B cell (primary cell): ENCODE results near the gene FGF8. TPM values are rescaled to one million over a fixed set of nuclear protein-coding genes. Genes with fewer than 3 reads are reported as not detected.

Experiments
- ATAC-seq: fragments of 200-7000 bp; cut with Tn5 transposase; one replicate; pipeline ENCODE4 v1.10.0; 2021; ENCODE audit warnings: low read depth, mild to moderate bottlenecking, moderate number of reproducible peaks, moderate library complexity
- CTCF ChIA-PET: fragments of 350-600 bp; sonication (Branson Sonifier 250); formaldehyde crosslinking; loops from one replicate; lab custom pipeline; 2021; ENCODE audit warnings: antibody characterized with exemption, inconsistent platforms; lab: Charles Lee
- POLR2A ChIA-PET: fragments of 350-600 bp; sonication (Branson Sonifier 250); formaldehyde crosslinking; loops from one replicate; lab custom pipeline; 2021; ENCODE audit warnings: antibody characterized with exemption; lab: Charles Lee
- DNase-seq: peaks from one replicate; pipeline ENCODE4 v3.0.0; 2013
- H2AFZ ChIP-seq: 2 replicates; pipeline ENCODE4 v1.6.1; 2012; ENCODE audit warnings: mild to moderate bottlenecking, low read depth, low read length; ENCODE audit not compliant: insufficient read depth, poor library complexity, severe bottlenecking
- H3K27ac ChIP-seq, 2 donors: 1 replicate in 1 of 2; 2 replicates in 1 of 2; pipeline ENCODE4 v1.5.1; 2012 to 2013; ENCODE audit warnings: low read length in 2 of 2, mild to moderate bottlenecking in 2 of 2, moderate library complexity in 1 of 2
- H3K27me3 ChIP-seq, 4 experiments: fragments of 200-600 bp in 1 of 4; sonication (generic) in 1 of 4; replicated peaks in 1 of 4; 1 replicate in 2 of 4; 2 replicates in 2 of 4; pipeline versions ENCODE4 v1.6.1 to v1.7.0; 2013 to 2016; ENCODE audit warnings: low read length in 3 of 4, mild to moderate bottlenecking in 2 of 4, mixed read lengths in 1 of 4, moderate library complexity in 1 of 4; ENCODE audit not compliant: insufficient read depth in 4 of 4, control insufficient read depth in 3 of 4; ENCODE audit errors: control extremely low read depth in 1 of 4
- H3K36me3 ChIP-seq, 2 experiments: replicated peaks in 1 of 2; 1 replicate in 1 of 2; 2 replicates in 1 of 2; pipeline versions ENCODE4 v1.6.1 to v1.7.1; 2013; ENCODE audit warnings: low read length in 1 of 2; ENCODE audit not compliant: insufficient read depth in 2 of 2, control insufficient read depth in 1 of 2; ENCODE audit errors: control extremely low read depth in 1 of 2, extremely low read depth in 1 of 2
- H3K4me1 ChIP-seq, 2 donors: fragments of 200-600 bp in 1 of 2; sonication (generic) in 1 of 2; 1 replicate in 1 of 2; 2 replicates in 1 of 2; pipeline versions ENCODE4 v1.5.1 to v1.6.1; 2013 to 2017; ENCODE audit warnings: low read length in 2 of 2; ENCODE audit not compliant: control insufficient read depth in 2 of 2, insufficient read depth in 2 of 2
- H3K4me2 ChIP-seq: replicated peaks from 2 replicates; pipeline ENCODE3; 2012; ENCODE audit warnings: mild to moderate bottlenecking, low read depth, low read length; ENCODE audit not compliant: poor library complexity, severe bottlenecking
- H3K4me3 ChIP-seq, 5 experiments: fragments of 200-600 bp in 1 of 5; sonication (generic) in 1 of 5; 1 replicate in 3 of 5; 2 replicates in 2 of 5; pipeline versions ENCODE4 v1.5.1 to v1.7.0; 2011 to 2016; ENCODE audit warnings: low read length in 4 of 5, mild to moderate bottlenecking in 4 of 5, low read depth in 2 of 5, control low read depth in 1 of 5, moderate library complexity in 1 of 5; ENCODE audit not compliant: insufficient read depth in 1 of 5; ENCODE audit errors: control extremely low read depth in 1 of 5, extremely low read depth in 1 of 5
- H3K79me2 ChIP-seq: fragments of 200-600 bp; sonication (generic); one replicate; pipeline ENCODE4 v1.6.0; 2016; ENCODE audit warnings: low read length; ENCODE audit not compliant: control insufficient read depth, insufficient read depth
- H3K9ac ChIP-seq: fragments of 200-600 bp; sonication (generic); 2 replicates; pipeline ENCODE4 v1.6.1; 2017; ENCODE audit warnings: mild to moderate bottlenecking, low read length, moderate library complexity
- H3K9me3 ChIP-seq, 3 donors: one replicate each; pipeline versions ENCODE4 v1.6.1 to v1.7.1; 2013; ENCODE audit warnings: low read length in 2 of 3; ENCODE audit not compliant: control insufficient read depth in 2 of 3, insufficient read depth in 1 of 3; ENCODE audit errors: control extremely low read depth in 1 of 3
- H4K20me1 ChIP-seq: 2 replicates; pipeline ENCODE4 v1.6.0; 2012; ENCODE audit warnings: mild to moderate bottlenecking, low read length; ENCODE audit not compliant: insufficient read depth, control insufficient read depth, poor library complexity, severe bottlenecking
- H3K27ac Mint-ChIP-seq: one replicate; pipeline ENCODE4 v1.8.0; 2021; ENCODE audit warnings: mixed read lengths
- H3K27me3 Mint-ChIP-seq: one replicate; pipeline ENCODE4 v1.8.0; 2021; ENCODE audit warnings: mixed read lengths
- H3K4me1 Mint-ChIP-seq: one replicate; pipeline ENCODE4 v1.8.0; 2021; ENCODE audit warnings: mixed read lengths
- H3K4me3 Mint-ChIP-seq: one replicate; pipeline ENCODE4 v1.8.0; 2021; ENCODE audit warnings: mixed read lengths
- H3K9me3 Mint-ChIP-seq: one replicate; pipeline ENCODE4 v1.8.0; 2022; ENCODE audit warnings: mixed read lengths; ENCODE audit not compliant: insufficient read depth
- CTCF ChIP-seq: fragments of 200-600 bp; IDR thresholded peaks from one replicate; pipeline ENCODE4 v1.8.0; 2022; ENCODE audit warnings: antibody characterized with exemption, mild to moderate bottlenecking
- EZH2 ChIP-seq: IDR thresholded peaks from 2 replicates; pipeline ENCODE4 v1.6.1; 2012; ENCODE audit warnings: borderline replicate concordance, low read depth, mild to moderate bottlenecking, moderate library complexity, low read length; ENCODE audit not compliant: insufficient read depth, poor library complexity, severe bottlenecking
- WGBS: methylation state at CpG from one replicate; pipeline ENCODE4 v1.1.5; 2013; ENCODE audit warnings: missing lambda C conversion rate; ENCODE audit not compliant: insufficient coverage; 5-methylcytosine and 5-hydroxymethylcytosine counted together
- intact Hi-C: fragments of 100-400 bp; cut with micrococcal nuclease; formaldehyde crosslinking; loops from one replicate; pipeline ENCODE4 v1.10.0; 2022
- polyA plus RNA-seq: library from polyadenylated mRNA; depleted of rRNA; stranded (reverse); fragments of >200 nt; gene quantifications from 2 replicates; pipeline ENCODE4 v1.2.3, GENCODE V29; 2012
- total RNA-seq, 2 donors: library from RNA; stranded (reverse); fragments of 120-200 nt in 1 of 2; gene quantifications; 1 replicate in 1 of 2; 2 replicates in 1 of 2; pipeline versions ENCODE4 v1.2.3 to v1.2.4, GENCODE V29; 2013 to 2022

FGF8 gene
- total and polyA plus RNA-seq, 2 donors (not counting 1 experiment from before 2014, with no cell fraction given): not detected

- WGBS: 99% methylated on average over 10 of the region's 12 CpGs
- H3K27ac Mint-ChIP-seq: no peak overlapping the region
Observed at GRCh38 chr10:101793526-101793925, 17.6 kb upstream of the FGF8 start.

More at GRCh38 chr10:101793526-101793925, 17.6 kb upstream of the FGF8 start:
- no peak overlapping the region for H3K4me3 ChIP-seq
- no peaks in the 10 kb centered on the region for H3K27me3 Mint-ChIP-seq
- H3K4me3 Mint-ChIP-seq: no peak overlapping the region
- peaks cover 33% of the 10 kb centered on the region for H3K79me2 ChIP-seq
- no peak overlapping the region for H3K4me2 ChIP-seq
- H2AFZ ChIP-seq: no peak overlapping the region
- ChIA-PET CTCF (interaction anchor here (0.6 kb wide), 1 partner anchor 10 kb away, joined by 3 read pairs; no protein-coding TSS in a partner anchor), POLR2A (interaction anchor here (0.6 kb wide), 1 partner anchor 227 kb away, joined by 12 read pairs; no protein-coding TSS in a partner anchor)
- intact Hi-C loops: no loop called here
- no peak for ATAC-seq
- no peaks in the 10 kb centered on the region for H3K9me3 Mint-ChIP-seq
- H3K36me3 ChIP-seq: peaks cover 5 to 84% of the 10 kb centered on the region in 2 experiments
- H3K27ac ChIP-seq: no peak overlapping the region
- TF ChIP-seq EZH2 (no peak), CTCF (no peak)
- no peaks in the 10 kb centered on the region for H3K4me1 Mint-ChIP-seq
- no peaks in the 10 kb centered on the region for H3K27me3 ChIP-seq
- H3K9me3 ChIP-seq: no peaks in the 10 kb centered on the region
- H4K20me1 ChIP-seq: peaks cover 83% of the 10 kb centered on the region
- no peak for DNase-seq
- H3K9ac ChIP-seq: no peak overlapping the region
- no peaks in the 10 kb centered on the region for H3K4me1 ChIP-seq
